PC-9 (cell line): ENCODE data around the gene ZC2HC1B.

Experiments
- EZH2 ChIP-seq: fragments of 200-600 bp; sonication (generic); IDR thresholded peaks from 2 replicates; pipeline ENCODE4 v1.8.0; 2017; ENCODE audit warnings: antibody characterized with exemption, low read depth
- TF ChIP-seq, protein P1 (sequence below): fragments of 200-600 bp; sonication (generic); conservative IDR thresholded peaks from 2 replicates; pipeline ENCODE4 v1.6.1; 2017; ENCODE audit warnings: mixed run types, antibody characterized with exemption, mild to moderate bottlenecking, moderate library complexity

DNA sequence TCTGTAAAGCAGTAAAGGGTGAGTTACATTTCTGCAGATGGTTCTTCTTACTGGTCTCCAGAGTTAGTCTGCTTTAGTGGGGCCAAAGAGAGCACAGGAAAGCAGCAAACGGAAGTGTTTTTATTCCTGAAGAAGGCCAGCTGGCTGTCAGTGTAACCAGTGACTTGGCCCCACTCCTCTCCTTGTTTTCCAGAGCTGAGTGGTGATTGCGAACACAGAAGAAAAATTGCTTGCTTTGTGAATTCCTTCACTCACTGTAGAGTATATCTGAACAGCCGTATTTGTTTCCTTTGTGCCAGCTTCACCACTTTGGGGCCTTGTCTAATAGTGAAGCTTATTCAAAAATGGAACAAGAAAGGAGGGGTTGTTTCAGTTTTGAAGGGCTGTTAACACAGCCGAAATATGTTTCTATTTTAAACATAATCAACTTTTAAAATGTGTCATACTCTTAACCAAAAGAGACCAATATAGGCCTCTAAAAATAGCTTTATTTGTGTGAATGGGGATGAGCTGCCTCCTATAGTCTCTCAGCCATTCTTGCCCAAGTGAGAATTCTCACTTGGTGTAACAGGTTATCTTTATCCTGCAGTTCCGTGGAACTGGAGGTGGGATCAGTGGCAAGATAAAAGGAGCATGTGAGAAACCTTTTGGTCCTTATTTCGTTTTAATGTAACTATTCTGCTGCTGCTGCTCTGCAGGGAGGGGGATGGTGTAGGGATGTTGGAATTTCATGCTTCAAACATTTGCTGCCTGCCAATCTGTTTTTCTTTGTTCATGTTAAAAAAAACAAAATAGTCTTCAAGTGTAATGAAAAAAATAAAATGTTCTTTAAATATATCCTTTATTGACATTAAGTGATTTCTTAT is 37.8 kb downstream of the ZC2HC1B start:
- TF ChIP-seq, protein P1, sequence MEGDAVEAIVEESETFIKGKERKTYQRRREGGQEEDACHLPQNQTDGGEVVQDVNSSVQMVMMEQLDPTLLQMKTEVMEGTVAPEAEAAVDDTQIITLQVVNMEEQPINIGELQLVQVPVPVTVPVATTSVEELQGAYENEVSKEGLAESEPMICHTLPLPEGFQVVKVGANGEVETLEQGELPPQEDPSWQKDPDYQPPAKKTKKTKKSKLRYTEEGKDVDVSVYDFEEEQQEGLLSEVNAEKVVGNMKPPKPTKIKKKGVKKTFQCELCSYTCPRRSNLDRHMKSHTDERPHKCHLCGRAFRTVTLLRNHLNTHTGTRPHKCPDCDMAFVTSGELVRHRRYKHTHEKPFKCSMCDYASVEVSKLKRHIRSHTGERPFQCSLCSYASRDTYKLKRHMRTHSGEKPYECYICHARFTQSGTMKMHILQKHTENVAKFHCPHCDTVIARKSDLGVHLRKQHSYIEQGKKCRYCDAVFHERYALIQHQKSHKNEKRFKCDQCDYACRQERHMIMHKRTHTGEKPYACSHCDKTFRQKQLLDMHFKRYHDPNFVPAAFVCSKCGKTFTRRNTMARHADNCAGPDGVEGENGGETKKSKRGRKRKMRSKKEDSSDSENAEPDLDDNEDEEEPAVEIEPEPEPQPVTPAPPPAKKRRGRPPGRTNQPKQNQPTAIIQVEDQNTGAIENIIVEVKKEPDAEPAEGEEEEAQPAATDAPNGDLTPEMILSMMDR = no peak
- no peak for TF ChIP-seq EZH2
